GM19099 (cell line): ENCODE data around the gene THADA.

Source experiments
- POLR2A ChIP-seq: IDR thresholded peaks from 3 replicates; pipeline ENCODE4 v1.6.1; 2011; ENCODE audit warnings: low read depth; ENCODE audit not compliant: insufficient read length; ENCODE audit errors: extremely low read depth

The THADA gene

DNA sequence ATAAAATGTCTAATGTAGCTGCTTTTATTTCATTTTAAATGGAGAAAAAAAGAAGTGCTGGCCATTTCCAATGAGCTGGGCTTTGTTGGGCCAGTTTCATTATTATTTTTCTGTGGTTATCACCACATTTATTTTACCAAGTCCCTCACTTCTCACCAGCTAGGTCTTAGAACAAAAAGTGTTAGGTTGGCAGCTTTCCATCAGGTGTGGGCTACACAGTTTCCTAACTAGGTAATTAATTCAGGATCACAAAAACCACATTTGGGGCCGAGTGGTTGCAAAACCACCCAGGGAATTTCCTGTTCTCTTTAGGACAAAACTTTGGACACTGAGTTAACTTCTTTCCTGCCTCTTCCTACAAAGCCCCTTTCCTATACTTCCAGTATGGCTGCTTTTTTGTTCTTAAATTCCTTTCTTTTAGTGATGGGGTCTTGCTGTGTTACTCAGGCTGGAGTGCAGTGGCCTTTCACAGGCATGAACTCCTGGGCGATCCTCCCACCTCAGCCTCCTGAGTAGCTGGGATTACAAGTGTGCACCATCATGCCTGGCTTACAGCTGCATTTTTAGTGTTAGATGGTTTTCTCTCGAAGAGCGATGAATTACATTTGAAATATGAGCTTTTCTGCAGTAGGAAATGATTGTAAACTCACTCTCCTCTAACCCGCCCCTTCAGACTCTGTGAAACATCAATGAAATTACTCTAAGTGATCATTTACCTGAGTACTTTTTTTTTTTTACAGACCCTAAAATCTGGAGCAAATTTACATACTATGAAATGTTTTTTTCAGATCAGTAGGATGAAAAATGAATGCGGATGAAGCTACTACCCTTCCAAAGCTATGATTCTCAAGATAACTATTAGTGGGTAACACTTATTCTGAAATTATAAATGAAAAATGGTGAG lies 366.8 kb downstream of the THADA start:
- no peak for TF ChIP-seq POLR2A

DNA sequence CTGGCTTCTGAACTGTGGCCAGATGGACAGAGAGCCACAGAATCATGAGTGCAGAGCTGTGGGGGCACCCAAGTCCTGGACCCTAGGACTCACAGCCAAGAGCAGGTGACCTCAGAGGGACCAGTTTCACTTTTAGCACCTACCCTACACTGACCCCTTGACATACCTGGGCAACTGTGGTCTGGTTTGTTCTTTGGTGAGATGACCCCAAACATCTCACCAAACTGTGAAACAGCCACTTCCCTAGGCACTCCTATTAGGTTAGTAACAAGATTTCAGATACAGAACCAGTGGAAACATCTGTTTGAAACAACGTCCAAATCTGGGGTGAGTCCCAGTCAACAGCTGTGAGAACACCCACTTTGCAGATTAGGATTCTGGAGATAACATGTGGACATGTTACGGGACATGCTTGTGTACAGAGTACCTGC lies 367.5 kb downstream of the THADA start:
- no peak for TF ChIP-seq POLR2A

DNA sequence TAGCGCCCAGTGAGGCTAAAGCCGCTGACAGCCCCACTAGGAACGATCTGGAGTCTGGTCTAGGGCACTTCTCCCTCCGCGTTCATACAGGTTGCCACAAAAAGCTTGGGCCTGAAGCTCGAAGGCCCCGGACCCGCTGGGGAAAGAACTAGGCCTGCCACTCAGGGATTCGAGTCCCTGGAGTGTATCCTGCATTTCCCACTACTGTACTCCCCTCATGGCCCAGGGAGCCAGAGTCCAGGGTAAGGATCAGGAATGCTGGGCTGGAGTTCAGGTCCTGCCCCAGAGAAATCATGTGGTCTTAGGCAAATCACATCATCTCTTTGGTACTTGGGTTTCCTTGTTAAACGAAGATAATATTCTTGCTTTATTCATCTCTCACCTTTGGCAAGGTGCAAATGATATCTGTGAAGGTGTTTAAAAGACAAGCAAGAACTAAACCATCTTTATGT lies 368.0 kb downstream of the THADA start:
- no peak for TF ChIP-seq POLR2A

DNA sequence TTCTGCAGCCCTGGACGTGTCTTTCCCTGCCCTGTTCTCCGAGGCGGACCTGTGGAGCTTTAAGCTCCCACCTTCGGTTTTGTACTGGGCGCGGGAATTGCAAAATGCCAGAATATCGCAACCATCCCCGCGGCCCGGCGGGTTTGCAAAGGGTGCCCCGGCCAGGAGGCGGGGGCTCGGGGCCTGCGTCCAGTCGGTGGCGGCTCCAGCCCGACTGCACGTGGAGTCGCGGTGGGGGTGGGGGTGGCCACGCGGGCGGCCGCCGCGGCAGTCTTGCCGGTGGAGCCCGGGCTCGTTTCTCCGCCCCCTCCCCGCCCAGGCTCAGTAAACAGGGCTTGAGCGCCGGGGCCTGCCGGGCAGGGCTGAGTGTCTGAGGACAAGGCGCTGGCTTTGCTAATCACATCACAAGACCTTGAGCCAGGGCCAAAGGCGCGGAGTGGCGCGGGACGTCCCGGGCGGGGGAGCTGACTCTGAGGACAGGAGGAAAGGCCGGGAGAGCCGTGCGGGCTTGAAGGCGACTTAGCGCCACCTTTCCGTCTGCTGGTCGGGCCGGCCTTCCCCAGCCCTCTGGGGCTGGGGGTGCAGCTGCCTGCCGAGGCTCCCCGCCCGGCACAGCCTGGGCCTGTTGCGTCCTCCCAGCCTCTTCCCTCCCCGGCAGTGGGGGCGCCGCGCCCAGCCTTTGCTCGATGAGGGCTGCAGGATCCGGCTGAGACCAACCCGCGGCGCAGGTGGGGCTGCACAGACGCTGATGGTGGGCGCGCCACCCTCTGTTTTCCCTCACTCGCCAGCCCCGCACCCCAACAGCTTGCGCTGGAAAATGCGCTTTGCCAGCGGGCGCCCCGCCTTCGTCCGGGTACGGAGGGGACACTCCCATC lies 368.6 kb downstream of the THADA start:
- peak; percentile 42 for TF ChIP-seq POLR2A

DNA sequence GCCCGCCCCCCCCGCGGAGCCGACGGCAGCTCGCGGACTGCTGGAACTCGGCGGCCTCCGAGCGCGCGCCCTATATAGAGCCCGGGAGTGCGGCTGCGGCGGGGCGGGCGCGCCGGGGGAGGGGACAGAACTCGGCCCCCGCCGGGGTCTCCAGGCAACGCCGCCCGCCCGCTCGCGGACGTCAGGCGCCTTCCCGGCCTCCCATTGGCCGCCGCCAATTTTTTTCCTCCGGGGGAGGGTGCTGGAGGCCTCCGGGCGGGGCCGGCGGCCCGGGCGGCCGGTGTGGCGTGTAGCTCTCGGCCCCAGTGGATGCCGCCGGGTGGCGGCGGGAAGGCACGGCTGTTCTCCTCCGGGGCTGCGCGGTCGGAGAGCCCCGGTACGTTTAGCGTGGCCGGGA lies 369.3 kb downstream of the THADA start, which contains the start of gene ZFP36L2:
Gene ZFP36L2 (minus strand): TSS at position 49 of the 397 bp plus-strand sequence. CDS start 291 bp downstream, outside the sequence.
- peak; percentile 98 for TF ChIP-seq POLR2A

DNA sequence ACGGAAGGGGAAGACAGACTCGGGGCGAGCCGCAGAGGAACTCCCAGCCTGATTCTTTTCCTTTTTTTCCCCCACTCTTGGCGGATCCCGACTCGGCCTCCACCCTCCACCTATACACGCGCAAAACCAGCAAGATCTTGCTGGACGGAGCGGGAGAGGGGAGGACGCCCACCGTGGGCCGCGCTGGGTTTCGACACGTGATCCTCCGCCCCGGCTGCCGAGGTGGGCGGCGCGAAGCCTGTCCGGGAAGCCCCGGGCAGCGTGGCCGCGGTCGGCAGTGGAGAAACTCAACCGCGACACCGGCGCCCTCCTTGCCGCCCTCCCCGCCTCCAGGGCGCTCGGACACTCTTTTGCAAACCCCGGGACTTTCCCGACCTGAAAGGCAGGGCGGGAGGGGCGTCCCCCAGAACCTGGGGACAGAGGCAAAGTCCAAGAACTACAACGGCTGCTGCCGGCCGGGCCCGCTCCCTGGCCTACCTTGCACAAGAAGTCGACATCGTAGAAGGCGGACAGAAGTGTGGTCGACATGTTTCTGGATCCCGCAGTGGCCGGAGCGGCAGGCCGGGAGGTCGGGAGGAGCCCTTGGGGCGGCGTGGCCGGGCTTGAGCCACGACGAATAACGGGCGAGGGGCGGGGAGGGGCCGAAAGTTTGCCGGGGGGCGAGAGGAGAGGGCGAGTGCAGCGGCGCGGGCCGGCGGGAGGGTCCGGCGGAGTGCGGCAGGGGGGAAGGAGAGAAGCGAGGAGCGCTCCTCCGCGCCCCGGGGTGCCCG lies 369.9 kb downstream of the THADA start:
- TF ChIP-seq POLR2A = no peak

DNA sequence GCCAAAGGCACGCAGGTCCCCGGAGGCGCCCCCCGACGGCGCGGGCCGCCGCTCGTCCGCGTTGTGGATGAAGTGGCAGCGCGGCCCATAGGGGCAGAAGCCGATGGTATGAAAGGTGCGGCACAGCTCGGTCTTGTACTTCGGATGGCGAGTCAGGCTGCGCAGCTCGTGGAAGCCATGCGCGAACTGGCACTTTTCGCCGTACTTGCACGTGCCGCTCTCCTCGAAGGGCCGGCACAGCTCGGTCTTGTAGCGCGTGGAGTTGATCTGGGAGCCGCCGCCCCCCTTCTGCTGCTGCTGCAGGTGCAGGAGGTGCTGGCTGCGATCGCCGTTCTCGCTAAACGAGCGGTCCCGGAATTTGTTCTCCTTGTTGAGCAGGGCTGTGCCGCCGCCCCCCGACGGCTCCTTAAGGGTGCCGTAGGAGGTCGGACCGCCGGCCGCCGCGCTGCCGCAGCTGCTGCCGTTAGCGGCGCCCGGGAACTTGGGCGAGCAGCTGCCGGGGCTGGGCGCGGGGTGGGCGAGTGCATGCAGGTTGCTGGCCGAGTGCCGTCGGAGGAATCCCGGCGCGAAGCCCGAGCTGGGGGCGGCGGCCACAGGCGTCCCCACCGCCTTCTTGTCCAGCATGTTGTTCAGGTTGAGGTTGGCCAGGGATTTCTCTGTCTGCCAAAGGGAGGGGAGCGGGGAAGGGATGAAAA lies 370.6 kb downstream of the THADA start:
- TF ChIP-seq POLR2A = peak; percentile 21

DNA sequence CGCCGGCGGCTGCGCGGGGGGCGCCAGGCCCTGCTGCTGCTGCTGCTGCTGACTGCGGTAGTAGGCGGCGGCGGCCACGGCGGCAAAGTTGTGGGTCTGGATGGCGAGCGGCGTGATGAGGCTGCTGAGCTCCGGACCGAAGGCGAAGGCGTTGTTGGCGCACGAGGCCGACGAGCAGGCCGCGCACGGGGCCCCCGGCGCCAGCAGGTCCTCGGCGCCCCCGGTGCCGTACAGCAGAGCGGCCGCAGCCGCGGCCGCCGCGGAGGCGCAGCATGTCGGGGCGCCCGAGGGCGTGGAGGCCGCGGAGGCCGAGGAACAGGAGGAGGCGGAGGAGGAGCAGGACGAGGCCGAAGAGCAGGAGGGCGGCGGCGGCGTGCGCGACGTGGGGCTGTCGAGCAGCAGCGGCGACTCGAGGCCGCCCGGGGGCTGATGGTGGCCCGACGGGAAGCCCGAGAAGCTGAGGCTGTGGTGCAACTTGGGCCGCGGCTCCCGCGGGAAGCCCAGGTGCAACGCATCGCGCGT lies 371.2 kb downstream of the THADA start:
- TF ChIP-seq POLR2A = peak; percentile 17

DNA sequence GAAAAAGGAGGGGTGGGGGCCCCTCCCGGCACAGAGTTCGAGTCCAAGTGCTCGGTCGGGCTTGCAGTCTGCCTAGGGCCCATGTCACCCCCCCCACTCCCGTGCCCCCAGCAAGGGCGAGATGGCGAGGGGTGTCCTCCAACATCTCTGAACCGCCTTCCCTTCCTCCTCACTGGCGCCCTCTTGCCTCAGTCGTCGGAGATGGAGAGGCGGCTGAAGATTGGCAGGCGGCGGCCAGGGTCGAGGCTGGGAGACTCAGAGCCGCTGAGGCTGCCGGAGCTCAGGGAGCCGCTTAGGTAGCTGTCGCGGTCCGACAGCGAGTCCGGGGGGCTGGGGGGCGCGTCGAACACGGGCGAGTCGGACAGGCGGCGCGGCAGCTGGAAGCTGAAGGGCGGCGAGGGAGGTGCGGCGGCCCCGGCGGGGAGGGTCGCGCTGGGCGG lies 371.7 kb downstream of the THADA start:
- peak; percentile 23 for TF ChIP-seq POLR2A

DNA sequence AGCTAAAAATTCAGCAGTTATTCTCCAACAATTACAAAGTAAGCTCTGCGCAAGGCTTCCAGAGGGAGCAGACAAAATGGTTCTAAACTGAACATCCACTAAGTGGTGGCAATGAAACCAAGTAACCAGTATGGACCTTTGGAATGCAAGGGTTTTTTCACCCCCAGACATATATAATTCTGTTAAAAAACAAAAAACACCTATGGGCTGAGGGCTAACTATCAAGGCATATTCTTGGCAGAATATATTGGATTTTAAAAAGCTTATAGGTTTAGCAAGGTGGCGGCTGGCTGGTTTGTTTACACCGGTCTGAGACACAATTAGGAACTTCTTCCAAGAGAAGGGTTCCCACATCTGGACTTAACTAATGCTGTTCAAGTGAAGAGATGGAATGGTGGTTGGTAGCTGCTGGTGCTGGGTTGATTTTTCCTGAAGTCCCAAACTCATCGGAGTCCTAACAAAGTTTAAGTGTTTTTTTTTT lies 372.3 kb downstream of the THADA start:
- TF ChIP-seq POLR2A = no peak

DNA sequence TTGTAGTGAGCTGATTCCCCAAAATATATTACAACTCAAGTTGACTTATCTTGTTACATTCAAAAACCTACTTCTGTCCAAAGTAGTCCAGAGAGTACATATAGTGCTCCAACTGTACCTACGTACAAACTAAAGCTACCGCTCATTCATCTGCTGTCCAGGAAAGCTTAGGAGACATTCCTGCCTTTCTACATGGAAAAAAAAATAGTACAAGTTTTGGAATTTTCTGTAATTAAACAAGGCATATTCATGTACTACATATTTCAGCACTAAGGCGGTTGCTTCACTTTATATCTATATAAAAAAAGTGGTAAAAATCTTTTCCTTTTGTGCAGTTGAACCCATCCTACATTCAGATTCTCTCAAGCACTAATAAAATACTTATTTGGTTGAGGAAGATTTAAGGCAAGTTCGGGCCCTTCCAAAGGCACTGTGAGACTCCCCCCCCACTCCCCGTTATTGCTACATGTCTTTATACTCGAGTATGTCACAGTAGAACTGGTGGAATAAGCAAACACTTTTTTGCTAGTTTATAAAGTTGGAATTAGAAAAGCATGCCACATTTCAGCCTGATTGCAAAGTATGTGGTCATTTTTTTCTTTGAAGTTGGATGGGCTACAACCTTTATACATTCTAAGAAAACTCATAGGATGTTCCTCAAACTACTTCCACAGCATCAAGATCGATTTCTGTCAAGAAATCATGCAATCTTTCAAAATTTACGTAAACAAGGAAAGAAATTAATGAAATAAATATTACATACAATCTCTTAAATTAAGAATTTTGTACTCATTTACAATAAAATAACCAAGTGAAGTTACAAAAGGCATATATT lies 373.1 kb downstream of the THADA start:
- TF ChIP-seq POLR2A = no peak

DNA sequence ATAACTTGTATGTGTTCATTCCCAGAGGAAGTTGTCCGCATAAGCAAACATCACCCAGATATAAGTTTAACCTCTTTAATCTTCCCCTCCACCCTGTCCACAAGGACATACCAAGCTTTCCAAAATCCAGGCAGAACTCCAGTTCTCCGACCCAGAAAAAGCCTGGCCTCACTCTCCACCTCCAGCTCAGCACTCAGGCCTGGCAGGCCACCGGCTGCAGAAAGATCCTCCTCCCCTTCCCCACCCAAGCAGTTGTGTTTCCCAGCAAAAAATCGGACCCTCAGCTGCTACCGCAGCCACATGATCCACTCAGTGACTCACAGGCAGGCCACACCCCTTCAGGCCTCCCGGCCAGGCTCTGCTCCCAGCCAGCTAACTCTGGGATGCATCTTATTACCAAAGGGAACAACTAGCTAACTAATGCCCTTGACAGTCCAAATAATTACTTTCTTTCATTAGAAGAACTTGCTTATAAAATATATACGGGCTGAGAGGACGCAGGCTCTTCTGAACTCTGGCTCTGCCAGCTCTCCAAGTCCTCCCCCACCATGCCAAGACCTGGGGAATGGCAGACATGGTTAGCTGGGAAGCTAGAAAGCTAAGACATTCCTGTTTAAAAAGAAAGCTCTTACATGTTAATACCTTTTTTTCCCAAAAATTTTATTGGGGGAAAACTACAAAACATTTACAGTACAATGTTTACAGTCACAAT lies 373.9 kb downstream of the THADA start:
- TF ChIP-seq POLR2A = no peak

DNA sequence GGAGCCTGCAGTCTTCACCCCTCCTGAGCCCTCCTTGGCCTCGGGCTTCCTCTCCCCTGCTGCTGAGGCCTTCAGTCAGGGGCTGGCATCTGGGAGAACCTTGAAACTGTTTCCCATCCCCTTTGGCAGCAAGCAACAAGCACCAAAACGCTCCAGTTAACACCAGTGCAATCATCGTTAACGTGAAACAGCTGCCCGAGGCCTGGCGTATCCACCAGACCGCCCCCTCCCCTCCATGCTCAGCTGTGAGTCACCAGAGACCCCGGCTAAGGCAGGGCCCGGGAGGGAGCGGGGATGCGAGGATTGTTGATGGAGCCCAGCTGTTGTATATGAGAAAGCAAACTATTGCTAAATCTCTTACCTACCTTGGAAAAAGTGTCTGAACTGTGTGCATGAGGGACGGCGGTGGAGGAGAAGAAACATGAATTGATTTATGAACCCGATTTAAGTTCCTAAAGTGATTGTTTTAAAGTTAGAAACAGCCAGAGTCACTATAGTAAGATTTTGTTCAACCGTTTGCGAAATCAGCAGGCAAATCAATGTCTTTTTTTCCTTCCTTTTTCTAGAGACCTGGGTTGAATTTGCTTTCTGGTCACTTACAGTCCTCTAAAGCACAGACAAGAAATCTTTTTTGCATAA lies 374.6 kb downstream of the THADA start:
- TF ChIP-seq POLR2A = peak; percentile 29
